ENCODE results near the gene CELF5.
"Not testable (repeated sequence)": the region's sequence is repeated elsewhere in the genome, so short reads cannot be mapped to it uniquely, and the experiment has no call there.

Gene CELF5

DNA sequence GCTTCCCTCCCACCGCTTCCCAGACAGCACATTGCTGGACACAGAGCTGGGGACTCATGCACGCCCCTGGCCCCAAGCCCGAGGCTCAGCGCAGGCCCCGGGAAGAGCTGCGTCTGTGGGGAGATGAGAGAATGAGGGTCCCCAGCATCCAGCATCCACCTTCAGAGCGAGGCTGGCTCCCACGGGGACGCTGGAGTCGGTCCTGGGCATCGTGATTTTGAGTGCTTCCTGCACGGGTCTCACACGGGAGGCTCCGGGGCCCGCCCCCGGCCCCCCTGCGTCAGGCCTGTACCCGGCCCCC, 34.0 kb upstream of the CELF5 start:
- DNase-seq (ENCODE audit: low spot score): no peak

DNA sequence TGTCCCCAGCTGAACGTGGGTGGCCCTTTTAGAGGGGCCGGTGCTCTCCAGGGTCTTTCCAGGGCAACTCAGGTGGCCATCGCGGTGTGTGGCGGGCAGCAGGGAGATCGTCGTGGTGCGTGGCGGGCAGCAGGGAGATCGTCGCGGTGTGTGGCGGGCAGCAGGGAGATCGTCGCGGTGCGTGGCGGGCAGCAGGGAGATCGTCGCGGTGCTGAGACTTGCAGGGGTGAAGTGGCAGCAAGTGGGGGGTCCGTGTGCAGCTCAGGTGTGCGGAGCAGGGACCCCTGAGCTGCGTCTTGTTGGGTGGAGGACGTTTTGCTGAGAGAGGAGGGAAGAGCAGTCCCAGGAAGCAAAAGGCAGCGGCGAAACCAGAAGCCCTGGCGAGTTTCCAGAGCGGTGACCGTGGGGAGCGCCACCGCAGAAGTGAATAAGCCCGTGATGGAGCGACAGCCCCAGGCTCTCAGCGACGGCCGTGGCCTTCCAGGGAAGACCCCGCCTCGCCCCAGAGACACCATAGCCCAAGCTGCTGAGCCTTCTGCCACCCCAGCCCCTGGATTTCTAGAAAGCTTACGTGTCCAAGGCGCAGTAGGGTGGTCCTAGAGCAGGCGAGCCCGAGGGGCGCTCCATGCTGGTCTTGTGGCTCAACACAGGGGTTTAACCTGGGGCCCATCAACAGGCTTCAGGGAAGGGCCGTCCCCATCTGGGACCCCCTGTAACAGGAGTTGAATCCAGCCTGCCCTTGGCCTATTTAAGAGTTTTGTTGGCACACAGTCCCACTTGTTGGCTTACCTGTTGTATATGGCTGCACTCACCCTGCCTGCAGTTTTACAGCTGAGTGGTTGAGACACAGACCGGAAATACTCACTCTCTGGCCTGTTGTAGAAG, 33.3 kb upstream of the CELF5 start:
- DNase-seq (ENCODE audit: low spot score): no peak

DNA sequence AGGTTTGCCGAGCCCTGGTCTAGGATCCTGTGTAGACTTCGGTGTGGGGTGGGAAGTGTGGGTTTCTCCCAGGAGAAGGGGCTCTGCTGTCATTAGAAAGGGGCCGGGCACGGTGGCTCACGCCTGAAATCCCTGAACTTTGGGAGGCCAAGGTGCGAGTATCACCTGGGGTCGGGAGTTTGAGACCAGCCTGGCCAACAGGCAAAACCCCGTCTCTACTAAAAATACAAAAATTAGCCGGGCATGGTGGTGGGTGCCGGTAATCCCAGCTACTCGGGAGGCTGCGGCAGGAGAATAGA, 32.7 kb upstream of the CELF5 start:
- DNase-seq (ENCODE audit: low spot score): not testable (repeated sequence)

DNA sequence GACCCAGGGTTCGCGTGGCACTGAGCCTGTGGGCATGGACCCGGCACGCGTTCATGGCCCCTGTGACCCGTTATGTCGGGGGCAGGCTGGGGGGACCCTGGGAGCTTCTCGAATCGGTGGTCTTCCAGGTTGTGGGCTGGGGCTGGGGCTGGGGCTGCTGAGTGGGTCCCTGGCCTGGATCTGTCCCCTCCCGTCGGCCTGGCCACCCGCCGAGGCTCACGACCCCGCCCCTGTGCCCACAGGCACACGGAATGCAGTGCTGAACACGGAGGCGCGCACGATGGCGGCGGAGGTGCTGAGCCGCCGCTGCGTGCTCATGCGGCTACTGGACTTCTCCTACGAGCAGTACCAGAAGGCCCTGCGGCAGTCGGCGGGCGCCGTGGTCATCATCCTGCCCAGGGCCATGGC, 32.2 kb upstream of the CELF5 start:
- no peak for DNase-seq (ENCODE audit: low spot score)

DNA sequence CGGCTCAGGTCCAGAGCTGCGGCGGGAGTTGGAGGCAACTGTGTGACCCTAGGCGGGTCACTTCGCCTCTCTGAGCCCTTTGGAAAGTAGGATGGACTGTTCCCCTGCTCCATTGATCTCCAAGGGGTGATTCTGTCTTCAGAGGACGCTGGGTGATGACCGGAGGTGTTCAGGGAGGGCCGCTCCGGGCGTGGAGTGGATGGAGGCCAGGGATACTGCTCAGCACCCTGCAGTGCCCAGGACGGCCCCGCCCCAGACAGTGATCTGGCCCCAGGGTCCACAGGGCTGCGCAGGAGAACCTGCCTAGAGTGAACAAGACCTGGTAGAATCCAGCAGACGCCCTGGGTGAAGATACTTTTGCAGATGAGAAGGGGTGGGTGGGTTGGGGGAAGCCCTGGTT, 31.8 kb upstream of the CELF5 start:
- DNase-seq (ENCODE audit: low spot score): no peak

DNA sequence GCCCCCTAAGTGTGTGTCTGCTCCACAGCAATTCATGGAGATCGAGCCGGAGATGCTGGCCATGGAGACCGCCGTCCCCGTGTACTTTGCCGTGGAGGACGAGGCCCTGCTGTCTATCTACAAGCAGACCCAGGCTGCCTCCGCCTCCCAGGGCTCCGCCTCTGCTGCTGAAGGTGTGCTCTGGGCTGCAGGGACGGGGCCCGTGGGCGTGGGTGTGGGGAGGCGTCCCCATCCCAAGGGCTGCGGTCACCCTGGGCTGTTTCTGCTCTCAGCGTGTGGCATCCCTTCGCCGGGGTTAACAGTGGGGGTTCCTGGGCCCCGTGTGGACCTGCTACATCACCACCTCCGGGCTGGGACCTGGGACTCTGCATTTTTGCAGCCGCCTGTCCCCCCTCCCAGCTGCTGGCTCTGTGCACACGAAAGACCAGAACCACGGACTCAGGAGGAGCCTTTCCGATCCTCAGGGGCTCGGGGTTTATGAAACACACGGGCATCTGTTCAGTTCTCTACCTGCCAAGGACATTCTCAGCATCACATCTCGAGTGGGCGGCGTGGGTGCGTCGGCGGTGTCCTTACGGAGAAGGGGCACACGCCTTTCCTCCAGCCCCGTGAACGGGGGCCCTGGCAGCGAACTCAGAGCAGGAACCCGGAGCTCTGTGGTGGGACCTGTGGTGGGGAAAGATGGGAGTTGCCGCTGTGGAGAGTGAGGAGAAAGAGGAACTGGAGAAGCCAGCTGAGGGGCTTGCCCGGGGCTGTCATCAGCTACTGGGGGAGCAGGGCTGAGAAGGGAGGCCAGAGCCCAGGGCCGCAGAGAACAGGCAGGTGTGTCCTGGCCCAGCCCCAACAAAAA, 31.0 kb upstream of the CELF5 start:
- DNase-seq (ENCODE audit: low spot score): no peak

DNA sequence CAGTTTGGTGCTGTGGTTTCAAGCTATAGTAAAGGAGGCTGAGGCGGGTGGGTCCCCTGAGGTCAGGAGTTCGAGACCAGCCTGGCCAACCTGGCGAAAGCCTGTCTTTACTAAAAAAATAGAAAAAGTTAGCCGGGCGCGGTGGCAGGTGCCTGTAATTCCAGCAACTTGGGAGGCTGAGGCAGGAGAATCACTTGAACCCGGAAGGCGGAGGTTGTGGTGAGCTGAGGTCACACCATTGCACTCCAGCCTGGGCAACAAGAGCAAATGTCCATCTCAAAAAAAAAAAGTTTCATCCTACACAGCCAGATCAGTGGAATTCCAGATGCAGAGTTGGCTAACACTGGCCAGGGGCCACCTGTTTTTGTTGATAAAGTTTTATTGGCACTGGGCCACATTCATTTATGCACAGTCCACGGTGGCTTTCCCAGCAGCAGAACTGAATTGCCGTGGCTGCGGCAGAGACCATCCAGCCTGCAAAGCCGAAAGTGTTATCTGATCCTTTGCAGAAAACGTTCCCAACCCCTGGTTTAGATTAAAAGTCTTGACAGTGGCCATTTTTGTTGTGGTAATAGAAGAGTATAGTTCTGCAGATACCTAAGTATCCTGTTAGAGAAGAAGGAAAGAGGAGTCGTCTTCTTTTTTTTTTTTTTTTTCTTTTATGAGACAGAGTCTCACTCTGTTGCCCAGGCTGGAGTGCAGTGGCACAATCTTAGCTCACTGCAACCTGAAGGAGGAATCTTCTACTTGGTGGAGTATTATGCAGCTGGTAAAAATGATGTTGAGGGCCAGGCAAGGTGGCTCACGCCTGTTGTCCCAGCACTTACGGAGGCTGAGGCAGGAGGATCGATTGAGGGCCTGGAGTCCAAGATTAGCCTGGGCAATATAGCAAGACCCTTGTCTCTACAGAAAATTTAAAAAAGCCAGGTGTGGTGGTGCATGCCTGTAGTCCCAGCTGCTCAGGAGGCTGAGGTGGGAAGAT, 30.1 kb upstream of the CELF5 start:
- DNase-seq (ENCODE audit: low spot score): no peak

DNA sequence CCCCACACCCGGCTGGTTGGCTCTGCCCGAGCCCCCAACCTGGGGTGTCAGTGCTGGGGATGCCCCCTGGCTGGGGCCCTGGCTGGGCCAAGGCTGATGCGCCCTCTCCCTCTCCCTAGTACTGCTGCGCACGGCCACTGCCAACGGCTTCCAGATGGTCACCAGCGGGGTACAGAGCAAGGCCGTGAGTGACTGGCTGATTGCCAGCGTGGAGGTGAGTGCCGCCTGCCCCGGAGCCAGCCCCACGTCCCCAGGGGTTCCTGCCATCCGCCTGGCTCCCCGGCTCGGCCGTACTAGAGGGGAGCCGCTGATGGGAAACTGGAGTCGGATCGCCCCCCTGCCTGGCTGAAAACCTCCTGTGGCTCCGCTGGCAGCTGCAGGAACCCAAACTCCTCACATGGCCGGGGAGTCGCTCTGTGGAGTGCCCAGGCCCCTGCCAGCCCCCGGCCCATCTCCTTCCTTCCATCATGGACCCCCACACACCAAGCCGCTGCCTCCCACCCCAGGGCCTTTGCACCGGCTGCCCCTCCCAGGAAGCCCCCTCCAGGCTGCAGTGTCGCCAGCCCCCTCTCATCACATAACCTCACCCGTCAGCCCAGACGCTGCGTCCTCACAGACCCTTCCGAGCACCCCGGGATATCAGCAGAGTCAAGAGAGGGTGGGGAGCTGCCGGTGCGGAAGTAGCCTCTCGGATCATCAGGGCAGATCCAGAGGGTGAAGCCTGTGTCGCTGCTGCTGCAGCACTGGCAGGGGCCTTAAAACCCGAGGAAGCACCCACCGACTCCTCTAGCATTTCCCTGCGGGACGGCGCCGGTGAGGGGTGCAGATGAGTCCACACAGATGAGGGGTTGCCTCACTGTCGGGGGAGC, 28.2 kb upstream of the CELF5 start:
- no peak for DNase-seq (ENCODE audit: low spot score)

DNA sequence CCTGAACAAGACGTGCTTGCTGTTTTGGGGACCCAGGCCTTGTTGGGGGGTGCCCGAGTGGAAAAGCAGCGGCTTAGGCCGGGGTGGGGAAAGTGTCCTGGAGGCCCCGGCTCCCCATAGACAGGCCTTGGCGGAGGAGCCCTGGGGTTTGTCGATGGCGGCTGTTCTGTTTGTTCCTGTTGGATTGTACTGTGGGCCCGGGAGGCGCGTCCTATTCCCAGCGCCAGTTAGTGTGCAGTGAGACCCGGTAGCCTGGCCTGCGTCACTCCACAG, 27.6 kb upstream of the CELF5 start:
- no peak for DNase-seq (ENCODE audit: low spot score)

DNA sequence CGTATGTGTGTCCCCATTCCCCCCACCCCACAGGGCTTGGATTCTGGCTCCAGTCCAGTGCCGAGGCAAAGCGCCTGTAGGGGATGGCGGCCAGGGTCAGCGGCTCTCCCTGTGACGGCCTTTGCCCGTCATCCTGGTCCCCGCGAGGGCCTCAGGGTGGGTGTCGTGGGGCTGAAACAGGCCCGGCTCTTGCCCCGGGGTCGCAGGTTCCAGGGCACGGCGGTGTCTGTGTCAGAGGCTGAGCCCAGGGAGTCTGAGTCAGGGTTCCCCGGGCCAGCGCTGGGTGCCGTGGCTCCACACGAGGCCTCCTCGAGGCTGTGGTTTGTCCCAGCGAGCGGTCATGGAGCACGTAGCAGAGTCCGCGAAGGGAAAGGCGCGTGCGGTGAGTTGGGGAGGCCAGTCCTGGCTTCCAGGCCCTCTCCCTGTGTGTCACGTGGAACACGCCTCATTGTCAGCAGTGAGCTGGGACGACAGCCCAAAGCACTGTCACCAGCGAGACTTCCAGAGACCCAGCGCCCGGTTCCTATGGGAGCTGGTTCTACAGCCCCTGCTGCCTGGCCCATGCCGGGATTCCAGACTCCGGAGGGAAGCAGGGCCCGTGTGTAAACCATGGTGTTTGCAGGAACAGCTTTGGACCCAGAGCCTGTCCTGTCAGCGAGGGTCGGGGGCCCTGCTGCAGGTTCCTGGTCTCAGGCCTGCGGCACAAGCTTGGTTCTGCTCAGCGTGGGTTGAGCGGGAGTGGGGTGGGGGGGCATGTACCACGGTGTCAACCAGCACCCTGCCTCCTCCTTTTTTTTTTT, 25.4 kb upstream of the CELF5 start:
- DNase-seq (ENCODE audit: low spot score): no peak

DNA sequence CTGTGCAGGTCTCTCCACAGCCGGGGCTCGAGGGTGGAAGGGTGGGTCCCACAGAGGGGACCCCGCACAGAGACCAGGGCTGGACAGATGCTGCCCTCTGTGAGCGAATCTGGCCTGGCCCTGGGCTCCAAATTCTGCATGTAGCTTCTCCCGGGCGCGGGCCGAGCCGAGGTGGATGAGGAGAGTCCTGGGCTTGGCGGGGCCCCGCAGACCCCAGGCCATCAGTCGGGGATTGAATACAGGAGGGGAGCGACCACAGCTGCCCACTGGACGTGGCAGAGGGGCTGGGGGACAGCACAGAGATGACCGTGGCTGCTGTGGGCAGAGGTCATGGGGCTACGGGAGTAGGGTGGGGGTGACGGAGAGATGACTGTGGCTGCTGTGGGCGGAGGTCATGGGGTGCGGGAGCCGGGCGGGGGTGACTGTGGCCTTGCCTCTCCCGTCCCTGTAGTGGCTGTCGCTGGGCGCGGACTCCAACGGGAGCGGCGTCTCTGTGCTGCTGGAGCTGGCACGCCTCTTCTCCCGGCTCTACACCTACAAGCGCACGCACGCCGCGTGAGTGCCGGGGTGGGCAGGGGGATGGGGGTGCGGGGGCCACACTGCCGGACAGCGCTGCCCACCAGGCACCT, 23.3 kb upstream of the CELF5 start:
- DNase-seq (ENCODE audit: low spot score): no peak

DNA sequence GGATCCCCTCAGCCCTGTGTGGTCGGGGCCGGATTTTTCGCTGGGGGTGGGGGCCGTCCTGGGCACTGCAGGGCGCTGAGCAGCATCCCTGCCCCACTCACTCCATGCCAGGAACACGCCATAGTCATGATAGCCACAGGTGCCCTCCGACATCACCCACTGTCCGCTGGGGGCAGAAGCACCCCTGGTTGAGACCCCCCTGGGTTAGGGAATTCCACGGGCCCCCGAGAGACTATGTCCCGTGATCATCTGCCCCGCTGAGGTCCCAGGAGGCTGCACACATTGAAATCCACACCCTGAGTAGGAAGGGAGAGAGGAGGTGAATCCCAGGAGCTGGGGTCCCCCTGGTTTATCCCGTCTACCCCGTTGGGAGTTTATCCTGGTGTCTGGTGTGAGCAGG, 22.6 kb upstream of the CELF5 start:
- no peak for DNase-seq (ENCODE audit: low spot score)

DNA sequence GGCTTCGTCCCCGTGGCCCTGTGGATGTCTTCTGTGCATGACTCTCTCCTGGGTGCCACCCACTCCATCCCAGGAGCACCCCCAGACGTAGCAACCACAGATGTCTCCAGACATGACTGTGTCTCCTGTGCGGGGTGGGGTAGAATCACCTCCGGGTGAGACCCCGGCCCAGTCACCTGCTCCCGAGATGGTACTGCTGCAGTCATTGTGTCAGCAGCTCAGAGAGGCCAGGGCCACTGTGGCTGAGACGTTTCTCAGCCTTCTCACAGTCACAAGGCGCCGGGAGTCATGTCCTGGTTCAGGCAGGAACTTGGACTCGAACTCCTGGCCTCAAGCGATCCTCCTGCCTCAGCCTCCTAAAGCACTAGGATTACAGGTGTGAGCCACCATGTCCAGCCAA, 22.1 kb upstream of the CELF5 start:
- DNase-seq (ENCODE audit: low spot score): no peak

DNA sequence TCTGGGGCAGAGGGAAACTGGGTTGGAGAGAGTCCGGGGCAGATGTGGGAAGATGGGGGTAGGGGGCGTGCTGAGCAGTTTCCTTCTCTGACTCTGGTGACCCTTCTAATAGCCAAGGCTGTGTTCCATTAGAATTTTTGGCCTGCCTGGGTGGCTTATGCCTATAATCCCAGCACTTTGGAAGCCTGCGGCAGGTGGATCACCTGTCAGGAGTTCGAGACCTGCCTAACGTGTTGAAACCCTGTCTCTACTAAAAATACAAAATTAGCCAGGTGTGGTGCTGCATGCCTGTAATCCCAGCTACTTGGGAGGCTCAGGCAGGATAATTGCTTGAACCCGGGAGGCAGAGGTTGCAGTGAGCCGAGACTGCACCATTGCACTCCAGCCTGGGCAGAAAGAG, 21.6 kb upstream of the CELF5 start:
- DNase-seq (ENCODE audit: low spot score): not testable (repeated sequence)

DNA sequence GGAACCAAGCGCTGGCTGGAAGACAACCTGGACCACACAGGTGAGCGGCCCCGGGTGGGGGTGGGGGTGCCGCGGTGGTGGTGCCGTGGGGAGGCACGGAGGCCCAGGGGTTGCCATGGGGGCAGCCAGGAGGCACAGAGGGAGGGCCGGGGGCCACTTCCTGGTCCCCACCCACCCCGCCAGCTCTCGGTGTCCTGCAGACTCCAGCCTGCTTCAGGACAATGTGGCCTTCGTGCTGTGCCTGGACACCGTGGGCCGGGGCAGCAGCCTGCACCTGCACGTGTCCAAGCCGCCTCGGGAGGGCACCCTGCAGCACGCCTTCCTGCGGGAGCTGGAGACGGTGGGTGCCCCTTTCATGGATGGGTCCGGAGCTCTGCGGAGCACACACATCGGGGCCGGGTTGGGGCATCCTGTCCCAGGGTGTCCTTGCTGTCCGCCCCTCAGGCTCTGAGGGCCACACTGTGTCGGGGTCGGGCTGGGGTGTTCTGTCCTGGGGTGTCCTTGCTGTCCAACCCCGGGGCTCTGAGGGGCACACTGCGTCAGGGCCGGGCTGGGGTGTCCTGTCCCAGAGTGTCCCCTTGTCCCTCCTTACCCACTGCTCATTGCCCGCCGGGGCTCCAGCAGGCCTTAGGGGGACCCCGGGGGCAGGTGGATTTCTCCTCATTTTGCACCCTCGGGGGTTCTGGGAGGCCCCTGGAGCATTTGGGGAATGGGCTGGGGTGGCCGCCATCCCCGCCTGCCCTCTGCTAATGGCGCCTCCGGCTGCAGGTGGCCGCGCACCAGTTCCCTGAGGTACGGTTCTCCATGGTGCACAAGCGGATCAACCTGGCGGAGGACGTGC, 20.4 kb upstream of the CELF5 start:
- DNase-seq (ENCODE audit: low spot score): no peak

DNA sequence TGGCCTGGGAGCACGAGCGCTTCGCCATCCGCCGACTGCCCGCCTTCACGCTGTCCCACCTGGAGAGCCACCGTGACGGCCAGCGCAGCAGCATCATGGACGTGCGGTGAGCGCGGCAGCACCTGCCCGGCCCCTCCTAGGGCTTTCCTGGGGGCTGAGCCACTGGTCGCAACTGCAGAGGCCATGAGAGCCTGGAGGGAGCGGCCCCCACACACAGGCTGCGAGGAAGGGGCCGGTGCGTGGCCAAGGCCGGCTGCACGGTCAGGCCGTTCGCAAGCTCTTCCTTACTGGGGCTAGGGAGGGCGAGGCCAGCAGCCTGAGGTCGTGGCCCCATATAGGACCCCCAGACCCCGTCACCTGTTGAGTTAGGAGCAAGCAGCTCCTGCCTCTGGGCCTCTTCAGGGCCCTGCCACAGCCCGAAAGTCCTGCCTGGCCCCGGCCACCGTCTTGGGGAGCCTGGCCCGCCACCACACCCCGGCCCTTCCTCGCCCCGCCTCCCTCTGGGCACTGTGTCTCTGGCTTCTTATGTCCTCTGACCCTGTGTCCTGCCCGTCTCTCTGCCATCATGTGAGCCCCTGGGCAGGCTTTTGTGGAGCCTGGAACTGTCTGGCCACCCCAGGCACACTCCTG, 19.7 kb upstream of the CELF5 start:
- DNase-seq (ENCODE audit: low spot score): no peak

DNA sequence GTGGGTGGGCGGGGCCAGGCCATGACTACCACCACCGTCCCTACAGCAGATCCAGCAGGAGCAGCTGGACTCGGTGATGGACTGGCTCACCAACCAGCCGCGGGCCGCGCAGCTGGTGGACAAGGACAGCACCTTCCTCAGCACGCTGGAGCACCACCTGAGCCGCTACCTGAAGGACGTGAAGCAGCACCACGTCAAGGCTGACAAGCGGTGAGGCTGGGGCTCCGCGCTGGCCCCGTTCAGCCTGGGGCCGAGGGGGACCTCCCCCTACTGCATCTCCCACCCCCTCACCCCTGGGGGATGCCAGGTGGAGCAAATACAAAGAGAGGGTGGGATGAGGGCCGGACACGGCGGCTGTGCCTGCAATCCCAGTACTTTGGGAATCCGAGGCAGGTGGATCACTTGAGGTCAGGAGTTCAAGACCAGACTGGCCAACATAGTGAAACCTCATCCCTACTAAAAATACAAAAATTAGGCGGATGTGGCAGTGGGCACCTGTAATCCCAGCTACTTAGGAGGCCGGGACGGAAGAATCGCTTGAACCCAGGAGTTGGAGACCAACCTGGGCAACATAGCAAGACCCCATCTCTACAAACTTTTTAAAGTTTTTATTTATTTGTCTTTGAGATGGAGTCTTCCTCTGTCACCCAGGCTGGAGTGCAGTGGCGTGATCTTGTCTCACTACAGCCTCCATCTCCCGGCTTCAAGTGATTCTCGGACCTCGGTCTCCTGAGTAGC, 18.1 kb upstream of the CELF5 start:
- no peak for DNase-seq (ENCODE audit: low spot score)

Data from AG08396 (cell line).